Type B pancreatic cell (in vitro differentiated cells): Measurements from ENCODE around the gene KPNA3. TPM values are rescaled to one million over a fixed set of nuclear protein-coding genes. Genes with fewer than 3 reads are reported as not detected.

Experiments used
- DNase-seq: peaks from one replicate; pipeline ENCODE4 v3.0.0; 2021; ENCODE audit warnings: mixed read lengths; ENCODE audit not compliant: unreplicated experiment; ENCODE audit errors: extremely low spot score
- H3K27ac Mint-ChIP-seq: 2 replicates; pipeline ENCODE4 v1.8.0; 2021; ENCODE audit warnings: mild to moderate bottlenecking, mixed read lengths
- H3K27me3 Mint-ChIP-seq: 2 replicates; pipeline ENCODE4 v1.8.0; 2021; ENCODE audit warnings: mixed read lengths
- H3K36me3 Mint-ChIP-seq: 2 replicates; pipeline ENCODE4 v1.8.0; 2021; ENCODE audit warnings: mixed read lengths
- H3K4me1 Mint-ChIP-seq: one replicate; pipeline ENCODE4 v1.8.0; 2021; ENCODE audit warnings: mixed read lengths; ENCODE audit not compliant: unreplicated experiment
- H3K4me3 Mint-ChIP-seq: 2 replicates; pipeline ENCODE4 v1.8.0; 2021; ENCODE audit warnings: mild to moderate bottlenecking, mixed read lengths
- H3K9me3 Mint-ChIP-seq: 2 replicates; pipeline ENCODE4 v1.8.0; 2021; ENCODE audit warnings: mixed read lengths
- CTCF ChIP-seq: fragments of 200-600 bp; sonication (generic); conservative IDR thresholded peaks from 2 replicates; pipeline ENCODE4 v1.5.0; 2021; ENCODE audit warnings: antibody characterized with exemption, mild to moderate bottlenecking
- total RNA-seq: library from RNA; stranded (reverse); gene quantifications from 2 replicates; pipeline ENCODE4 v1.2.1, GENCODE V29; 2021; ENCODE audit warnings: low replicate concordance

KPNA3 gene
- total RNA-seq, 1 donor from 2014 or later: 40.1 TPM

- no peak for DNase-seq
- Mint-ChIP-seq H3K9me3 (no peaks in the 10 kb centered on the region), H3K27me3 (no peaks in the 10 kb centered on the region), H3K4me3 (no peak overlapping the region), H3K4me1 (peaks cover 5% of the 10 kb centered on the region), H3K36me3 (peaks cover 21% of the 10 kb centered on the region), H3K27ac (no peak overlapping the region)
- TF ChIP-seq CTCF: no peak
These were observed 52.8 kb downstream of the KPNA3 start for GRCh38 chr13:49739498-49740187.

- Mint-ChIP-seq H3K27ac (no peak overlapping the region), H3K4me3 (no peak overlapping the region), H3K9me3 (no peaks in the 10 kb centered on the region), H3K4me1 (peaks cover 5% of the 10 kb centered on the region), H3K27me3 (no peaks in the 10 kb centered on the region), H3K36me3 (peaks cover 16% of the 10 kb centered on the region)
- no peak for DNase-seq
- no peak for TF ChIP-seq CTCF
These were observed 59.1 kb downstream of the KPNA3 start for GRCh38 chr13:49733181-49733951.

- Mint-ChIP-seq H3K36me3 (peaks cover 26% of the 10 kb centered on the region), H3K9me3 (no peaks in the 10 kb centered on the region), H3K27me3 (no peaks in the 10 kb centered on the region), H3K4me1 (peaks cover 5% of the 10 kb centered on the region), H3K27ac (no peak overlapping the region), H3K4me3 (no peak overlapping the region)
- DNase-seq: no peak
- TF ChIP-seq CTCF: no peak
These were observed 60.7 kb downstream of the KPNA3 start for GRCh38 chr13:49731766-49732165.

- no peak for TF ChIP-seq CTCF
- H3K27me3 Mint-ChIP-seq: no peaks in the 10 kb centered on the region
- peaks cover 8% of the 10 kb centered on the region for H3K9me3 Mint-ChIP-seq
- no peak overlapping the region for H3K4me3 Mint-ChIP-seq
- no peak overlapping the region for H3K27ac Mint-ChIP-seq
- H3K36me3 Mint-ChIP-seq: peaks cover 46% of the 10 kb centered on the region
- no peaks in the 10 kb centered on the region for H3K4me1 Mint-ChIP-seq
- DNase-seq: no peak
These were observed 75.9 kb downstream of the KPNA3 start for GRCh38 chr13:49716615-49717014.

- Mint-ChIP-seq H3K27ac (no peak overlapping the region), H3K9me3 (peaks cover 8% of the 10 kb centered on the region), H3K27me3 (no peaks in the 10 kb centered on the region), H3K4me3 (no peak overlapping the region), H3K4me1 (no peaks in the 10 kb centered on the region), H3K36me3 (peaks cover 44% of the 10 kb centered on the region)
- TF ChIP-seq CTCF: no peak
- no peak for DNase-seq
These were observed 77.7 kb downstream of the KPNA3 start for GRCh38 chr13:49714757-49715156.
